Neural crest cell (in vitro differentiated cells): ENCODE measurements around the gene UNC13B. TPM values are rescaled to one million over a fixed set of nuclear protein-coding genes. Genes with fewer than 3 reads are reported as not detected.

Experiments used
- DNase-seq: peaks from one replicate; pipeline ENCODE4 v3.0.0; 2021; ENCODE audit warnings: low read depth, mixed read lengths, low spot score
- H3K27ac Mint-ChIP-seq: one replicate; pipeline ENCODE4 v1.8.0; 2021; ENCODE audit warnings: mild to moderate bottlenecking, mixed read lengths; ENCODE audit not compliant: unreplicated experiment
- H3K27me3 Mint-ChIP-seq: 2 replicates; pipeline ENCODE4 v1.8.0; 2021; ENCODE audit warnings: low read depth, mild to moderate bottlenecking, mixed read lengths
- H3K36me3 Mint-ChIP-seq: 2 replicates; pipeline ENCODE4 v1.8.0; 2021; ENCODE audit warnings: low read depth, mild to moderate bottlenecking, mixed read lengths
- H3K4me1 Mint-ChIP-seq: 2 replicates; pipeline ENCODE4 v1.8.0; 2021; ENCODE audit warnings: mixed read lengths
- H3K4me3 Mint-ChIP-seq: one replicate; pipeline ENCODE4 v1.8.0; 2021; ENCODE audit warnings: mild to moderate bottlenecking, mixed read lengths
- H3K9me3 Mint-ChIP-seq: 2 replicates; pipeline ENCODE4 v1.8.0; 2021; ENCODE audit warnings: mixed read lengths
- total RNA-seq: library from RNA; stranded (reverse); gene quantifications from 2 replicates; pipeline ENCODE4 v1.2.1, GENCODE V29; 2021
- TF ChIP-seq, protein P1 (sequence below): fragments of 200-600 bp; sonication (generic); conservative IDR thresholded peaks from 2 replicates; pipeline ENCODE4 v1.5.0; 2021; ENCODE audit warnings: antibody characterized with exemption, mild to moderate bottlenecking

The UNC13B gene
- total RNA-seq, 1 donor from 2014 or later, result 56.9 TPM

DNA sequence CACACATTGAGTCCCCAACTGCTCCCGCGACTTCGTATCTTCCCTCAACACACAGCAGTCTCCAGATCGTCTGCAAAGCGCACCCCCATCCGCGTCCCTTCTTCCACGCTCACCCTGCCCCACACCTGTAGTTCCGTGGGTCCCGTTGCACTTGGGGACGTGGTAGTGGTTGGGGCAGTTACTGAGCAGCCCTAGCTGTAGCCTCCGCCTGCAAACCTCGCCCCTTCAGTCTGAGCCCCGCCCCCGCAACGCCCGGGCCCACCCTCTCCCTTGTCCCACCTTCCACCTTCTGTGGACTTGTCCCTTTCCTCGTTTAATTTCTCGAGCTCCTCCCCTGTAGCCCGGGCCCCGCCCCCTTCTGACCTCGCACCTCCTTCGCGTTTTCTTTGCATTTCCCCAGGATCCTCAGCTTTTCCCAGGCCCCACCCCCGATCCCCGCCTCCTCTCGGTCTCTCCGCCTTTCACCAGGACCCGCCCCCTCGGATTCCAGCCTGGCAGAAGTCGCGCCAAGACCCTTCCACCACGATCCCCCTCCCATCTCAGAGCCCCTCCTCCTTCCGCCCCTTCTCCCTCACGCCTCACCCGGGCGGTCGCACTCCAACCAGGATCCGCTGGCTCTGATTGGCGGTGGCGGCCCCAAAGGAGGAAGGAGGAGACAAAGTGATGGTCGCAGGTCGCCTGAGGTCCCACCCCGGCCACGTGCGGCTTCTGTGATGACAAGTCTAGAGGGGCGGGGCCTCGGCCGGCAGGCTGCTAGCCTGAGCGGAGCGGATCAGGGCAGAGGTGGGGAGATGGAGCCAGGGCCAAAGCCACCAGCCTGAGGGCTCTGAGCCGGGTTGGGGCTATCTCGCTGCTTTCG is 45.9 kb upstream of the UNC13B start, which contains the start of gene ATOSB:
Gene ATOSB (minus strand): TSS at position 183 of the 859 bp plus-strand sequence. CDS start 7,588 bp downstream, outside the sequence.
- H3K27me3 Mint-ChIP-seq, result peaks cover 2% of the 10 kb centered on the region
- peak within 1 kb of the TSS; percentile 94 for H3K27ac Mint-ChIP-seq
- H3K4me3 Mint-ChIP-seq, result peak within 1 kb of the TSS; percentile 86
- no peaks in the 10 kb centered on the region for H3K36me3 Mint-ChIP-seq
- no peaks in the 10 kb centered on the region for H3K9me3 Mint-ChIP-seq
- DNase-seq, result peak; percentile 99
- peaks cover 59% of the 10 kb centered on the region for H3K4me1 Mint-ChIP-seq
- TF ChIP-seq, protein P1, sequence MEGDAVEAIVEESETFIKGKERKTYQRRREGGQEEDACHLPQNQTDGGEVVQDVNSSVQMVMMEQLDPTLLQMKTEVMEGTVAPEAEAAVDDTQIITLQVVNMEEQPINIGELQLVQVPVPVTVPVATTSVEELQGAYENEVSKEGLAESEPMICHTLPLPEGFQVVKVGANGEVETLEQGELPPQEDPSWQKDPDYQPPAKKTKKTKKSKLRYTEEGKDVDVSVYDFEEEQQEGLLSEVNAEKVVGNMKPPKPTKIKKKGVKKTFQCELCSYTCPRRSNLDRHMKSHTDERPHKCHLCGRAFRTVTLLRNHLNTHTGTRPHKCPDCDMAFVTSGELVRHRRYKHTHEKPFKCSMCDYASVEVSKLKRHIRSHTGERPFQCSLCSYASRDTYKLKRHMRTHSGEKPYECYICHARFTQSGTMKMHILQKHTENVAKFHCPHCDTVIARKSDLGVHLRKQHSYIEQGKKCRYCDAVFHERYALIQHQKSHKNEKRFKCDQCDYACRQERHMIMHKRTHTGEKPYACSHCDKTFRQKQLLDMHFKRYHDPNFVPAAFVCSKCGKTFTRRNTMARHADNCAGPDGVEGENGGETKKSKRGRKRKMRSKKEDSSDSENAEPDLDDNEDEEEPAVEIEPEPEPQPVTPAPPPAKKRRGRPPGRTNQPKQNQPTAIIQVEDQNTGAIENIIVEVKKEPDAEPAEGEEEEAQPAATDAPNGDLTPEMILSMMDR, result no peak

DNA sequence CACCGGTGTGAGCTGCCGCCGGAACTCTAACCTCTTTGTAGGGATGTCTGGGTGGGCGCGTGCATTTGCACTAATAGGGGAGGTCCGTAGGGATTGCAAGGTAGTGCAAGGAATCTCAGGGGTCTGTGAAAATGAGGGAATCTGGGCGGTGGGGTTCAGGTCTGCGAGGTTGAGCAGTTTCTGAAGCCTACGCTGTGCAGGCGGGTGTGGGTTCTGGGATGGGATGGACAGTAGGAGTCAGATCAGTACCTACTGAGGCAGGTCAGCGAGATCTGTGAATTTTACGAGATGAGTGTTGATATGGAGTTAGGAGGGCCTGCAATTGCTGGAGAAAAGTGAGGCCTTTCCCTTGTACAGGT is 45.3 kb upstream of the UNC13B start:
- no peaks in the 10 kb centered on the region for H3K9me3 Mint-ChIP-seq
- DNase-seq, result no peak
- H3K4me3 Mint-ChIP-seq, result peak overlapping the region; percentile 86
- H3K4me1 Mint-ChIP-seq, result peaks cover 55% of the 10 kb centered on the region
- H3K36me3 Mint-ChIP-seq, result no peaks in the 10 kb centered on the region
- peak overlapping the region; percentile 30 for H3K27ac Mint-ChIP-seq
- TF ChIP-seq, protein P1, result no peak
- H3K27me3 Mint-ChIP-seq, result peaks cover 2% of the 10 kb centered on the region

DNA sequence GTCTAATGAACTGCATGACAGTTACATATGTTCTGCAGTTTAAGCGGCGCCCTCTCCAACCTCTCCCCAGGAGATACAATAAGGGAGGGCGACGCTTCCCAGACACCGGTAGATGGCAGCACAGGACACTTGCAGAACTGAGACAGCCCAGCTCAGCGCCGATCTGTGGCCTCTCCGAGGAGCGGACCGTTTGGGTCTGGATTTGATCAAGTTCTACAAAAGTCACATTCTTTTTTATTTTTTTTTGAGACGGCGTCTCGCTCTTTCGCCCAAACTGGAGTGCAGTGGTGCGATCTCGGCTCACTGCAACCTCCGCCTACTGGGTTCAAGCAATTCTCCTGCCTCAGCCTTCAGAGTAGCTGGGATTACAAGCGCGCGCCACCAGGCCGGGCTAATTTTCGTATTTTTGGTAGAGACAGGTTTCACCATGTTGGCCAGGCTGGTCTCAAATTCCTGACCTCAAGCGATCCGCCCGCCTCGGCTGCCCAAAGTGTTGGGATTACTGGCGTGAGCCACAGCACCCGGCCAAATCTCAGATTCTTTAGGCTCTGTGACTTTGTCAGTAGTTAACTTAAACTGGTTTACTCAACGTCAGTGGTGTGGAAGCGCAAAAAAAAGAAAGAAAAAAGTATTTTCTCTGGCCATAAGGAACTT is 44.8 kb upstream of the UNC13B start:
- H3K27ac Mint-ChIP-seq, result peak overlapping the region; percentile 30
- H3K4me3 Mint-ChIP-seq, result peak overlapping the region; percentile 86
- no peaks in the 10 kb centered on the region for H3K9me3 Mint-ChIP-seq
- DNase-seq, result peak; percentile 92
- TF ChIP-seq, protein P1, result peak; percentile 95
- H3K27me3 Mint-ChIP-seq, result peaks cover 2% of the 10 kb centered on the region
- no peaks in the 10 kb centered on the region for H3K36me3 Mint-ChIP-seq
- H3K4me1 Mint-ChIP-seq, result peaks cover 50% of the 10 kb centered on the region

DNA sequence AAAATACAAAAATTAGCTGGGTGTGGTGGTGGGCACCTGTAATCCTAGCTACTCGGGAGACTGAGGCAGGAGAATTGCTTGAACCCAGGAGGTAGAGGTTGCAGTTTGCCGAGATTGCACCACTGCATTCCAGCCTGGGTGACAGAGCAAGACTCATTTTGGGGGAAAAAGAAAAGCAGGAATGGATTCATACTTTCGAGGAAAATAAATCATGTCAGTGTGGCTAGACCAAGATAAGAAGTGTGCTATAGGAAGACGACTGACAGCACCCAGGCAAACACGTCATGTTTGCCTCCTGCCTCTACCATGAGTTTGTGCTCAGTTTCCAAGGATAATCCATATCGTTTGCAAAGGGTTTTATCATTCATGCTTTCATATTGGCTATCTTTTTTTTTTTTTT is 26.9 kb upstream of the UNC13B start:
- Mint-ChIP-seq H3K4me1 (no peaks in the 10 kb centered on the region), H3K4me3 (no peak overlapping the region), H3K27ac (no peak overlapping the region), H3K36me3 (peaks cover 10% of the 10 kb centered on the region), H3K9me3 (peaks cover 14% of the 10 kb centered on the region), H3K27me3 (no peaks in the 10 kb centered on the region)
- DNase-seq, result no peak
- TF ChIP-seq, protein P1, result no peak

DNA sequence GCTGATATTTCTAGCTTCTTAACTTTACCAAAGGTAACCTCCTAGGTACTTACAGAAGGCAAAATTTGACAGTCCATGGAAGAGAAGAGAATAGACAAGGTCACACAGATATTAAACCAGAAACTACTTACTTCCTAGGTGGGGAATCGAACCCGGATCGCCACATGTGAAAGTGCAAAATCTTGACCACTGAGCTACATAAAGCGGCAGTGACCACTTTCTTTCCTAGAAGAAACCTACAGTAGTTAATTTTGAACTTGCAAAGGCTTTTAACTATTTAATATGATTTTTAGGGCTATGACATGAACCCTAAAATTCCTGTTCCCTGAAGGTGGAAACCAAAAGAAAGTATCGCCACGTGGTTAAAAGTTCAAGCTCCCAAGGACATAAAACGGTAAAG is 25.8 kb upstream of the UNC13B start:
- Mint-ChIP-seq H3K27me3 (no peaks in the 10 kb centered on the region), H3K9me3 (peaks cover 16% of the 10 kb centered on the region), H3K4me1 (no peaks in the 10 kb centered on the region), H3K4me3 (no peak overlapping the region), H3K36me3 (peaks cover 10% of the 10 kb centered on the region), H3K27ac (no peak overlapping the region)
- no peak for DNase-seq
- TF ChIP-seq, protein P1, result no peak
